ENCODE results near the gene SSC5D. TPM values are rescaled to one million over a fixed set of nuclear protein-coding genes. Genes with fewer than 3 reads are reported as not detected.

SSC5D gene
- total and polyA plus RNA-seq, 4 donors, result 0.08 to 1.0 (median 0.51) TPM

GRCh38 chr19:55464039-55464661, 24.1 kb upstream of the SSC5D start (continued):
- TF ChIP-seq, protein P1, sequence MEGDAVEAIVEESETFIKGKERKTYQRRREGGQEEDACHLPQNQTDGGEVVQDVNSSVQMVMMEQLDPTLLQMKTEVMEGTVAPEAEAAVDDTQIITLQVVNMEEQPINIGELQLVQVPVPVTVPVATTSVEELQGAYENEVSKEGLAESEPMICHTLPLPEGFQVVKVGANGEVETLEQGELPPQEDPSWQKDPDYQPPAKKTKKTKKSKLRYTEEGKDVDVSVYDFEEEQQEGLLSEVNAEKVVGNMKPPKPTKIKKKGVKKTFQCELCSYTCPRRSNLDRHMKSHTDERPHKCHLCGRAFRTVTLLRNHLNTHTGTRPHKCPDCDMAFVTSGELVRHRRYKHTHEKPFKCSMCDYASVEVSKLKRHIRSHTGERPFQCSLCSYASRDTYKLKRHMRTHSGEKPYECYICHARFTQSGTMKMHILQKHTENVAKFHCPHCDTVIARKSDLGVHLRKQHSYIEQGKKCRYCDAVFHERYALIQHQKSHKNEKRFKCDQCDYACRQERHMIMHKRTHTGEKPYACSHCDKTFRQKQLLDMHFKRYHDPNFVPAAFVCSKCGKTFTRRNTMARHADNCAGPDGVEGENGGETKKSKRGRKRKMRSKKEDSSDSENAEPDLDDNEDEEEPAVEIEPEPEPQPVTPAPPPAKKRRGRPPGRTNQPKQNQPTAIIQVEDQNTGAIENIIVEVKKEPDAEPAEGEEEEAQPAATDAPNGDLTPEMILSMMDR (IDR thresholded peaks at IDR 0.05; ENCODE audit: low read depth, low read length, missing input control), result no peak
- TF ChIP-seq, protein P2, sequence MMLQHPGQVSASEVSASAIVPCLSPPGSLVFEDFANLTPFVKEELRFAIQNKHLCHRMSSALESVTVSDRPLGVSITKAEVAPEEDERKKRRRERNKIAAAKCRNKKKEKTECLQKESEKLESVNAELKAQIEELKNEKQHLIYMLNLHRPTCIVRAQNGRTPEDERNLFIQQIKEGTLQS (IDR thresholded peaks at IDR 0.05), result no peak
- no peak for TF ChIP-seq JUND (IDR thresholded peaks at IDR 0.05)

GRCh38 chr19:55464662-55465054, 23.6 kb upstream of the SSC5D start, which contains the start of gene C19orf85:
C19orf85 (minus strand) TSS chr19:55464751; CDS start chr19:55464554, 197 bp downstream.
- Histone ChIP-seq H3K27ac (ENCODE audit: low read depth in 1 of 2, low read length in 2 of 2) (no peak within 1 kb of the TSS), H3K4me1 (ENCODE audit: control insufficient read depth in 4 of 4, insufficient read depth in 4 of 4, low read length in 3 of 4) (peaks cover 11 to 41% (median 31%) of the 10 kb centered on the region in 4 donors), H3K4me3 (ENCODE audit: low read depth in 1 of 3, low read length in 3 of 3) (no peak within 1 kb of the TSS), H3K36me3 (ENCODE audit: control insufficient read depth in 4 of 4, insufficient read depth in 3 of 4, low read depth in 1 of 4, low read length in 3 of 4) (no peaks in the 10 kb centered on the region), H3K9me3 (ENCODE audit: control insufficient read depth in 4 of 4, low read length in 3 of 4) (no peaks in the 10 kb centered on the region), H3K9ac (ENCODE audit: low read depth in 1 of 2, low read length in 2 of 2) (no peak within 1 kb of the TSS), H3K27me3 (ENCODE audit: control insufficient read depth in 4 of 4, insufficient read depth in 4 of 4, low read length in 3 of 4) (no peaks in the 10 kb centered on the region)
- DNase-seq (ENCODE audit: low spot score), result no peak
- TF ChIP-seq, protein P1 (IDR thresholded peaks at IDR 0.05; ENCODE audit: low read depth, low read length, missing input control), result no peak
- TF ChIP-seq GABPA (IDR thresholded peaks at IDR 0.05 in 1 of 2, conservative IDR thresholded peaks at IDR 0.05 in 1 of 2), result no peak
- no peak for TF ChIP-seq ZBTB33 (IDR thresholded peaks at IDR 0.05)
- no peak for TF ChIP-seq SP1 (IDR thresholded peaks at IDR 0.05)
- no peak for TF ChIP-seq YY1 (IDR thresholded peaks at IDR 0.05)
- no peak for TF ChIP-seq FOXA2 (IDR thresholded peaks at IDR 0.05)
- TF ChIP-seq HNF4A (conservative IDR thresholded peaks at IDR 0.05), result no peak
- 85% methylated on average over 14 of the region's 14 CpGs for WGBS

DNA sequence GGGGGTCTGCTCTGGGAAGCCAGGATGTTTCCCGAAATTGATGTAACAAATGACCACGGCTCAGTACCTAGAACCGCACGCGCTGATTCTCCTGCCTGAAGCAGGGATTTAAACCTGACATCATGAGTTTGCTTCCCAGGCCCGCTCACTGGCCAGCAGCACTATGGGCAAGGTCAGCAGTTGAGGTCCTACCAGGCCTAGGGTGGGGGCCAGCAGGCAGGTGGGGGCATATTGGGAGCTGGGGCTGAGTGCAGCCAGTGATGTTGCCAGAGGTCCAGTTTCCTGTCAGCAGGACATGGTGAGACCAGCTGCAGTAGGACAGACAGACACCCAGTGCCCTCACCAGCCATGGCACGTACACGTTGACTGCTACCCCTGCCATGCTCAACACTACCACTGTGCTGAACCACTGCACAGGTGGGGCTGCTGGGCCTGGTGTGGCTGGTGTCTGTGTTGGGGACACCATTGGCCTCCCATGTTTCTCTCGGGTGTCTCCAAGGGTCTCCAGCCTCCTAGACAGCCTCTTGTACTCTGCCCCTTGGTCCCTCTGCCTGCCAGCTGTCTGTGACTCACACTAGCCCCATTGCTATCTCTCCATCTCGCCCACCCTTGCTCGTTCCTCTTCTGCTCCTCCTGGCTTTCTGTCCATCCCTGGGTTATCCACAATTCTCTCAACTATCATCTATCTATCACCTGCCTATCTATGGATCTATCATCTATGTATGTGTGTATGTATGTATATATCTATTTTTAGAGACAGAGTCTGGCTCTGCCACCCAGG, 22.6 kb upstream of the SSC5D start:
- Histone ChIP-seq H3K4me1 (ENCODE audit: control insufficient read depth in 4 of 4, insufficient read depth in 4 of 4, low read length in 3 of 4) (peaks cover 10 to 31% (median 21%) of the 10 kb centered on the region in 4 donors), H3K27ac (ENCODE audit: low read depth in 1 of 2, low read length in 2 of 2) (no peak overlapping the region), H3K27me3 (ENCODE audit: control insufficient read depth in 4 of 4, insufficient read depth in 4 of 4, low read length in 3 of 4) (no peaks in the 10 kb centered on the region), H3K36me3 (ENCODE audit: control insufficient read depth in 4 of 4, insufficient read depth in 3 of 4, low read depth in 1 of 4, low read length in 3 of 4) (no peaks in the 10 kb centered on the region), H3K9me3 (ENCODE audit: control insufficient read depth in 4 of 4, low read length in 3 of 4) (no peaks in the 10 kb centered on the region), H3K9ac (ENCODE audit: low read depth in 1 of 2, low read length in 2 of 2) (no peak overlapping the region), H3K4me3 (ENCODE audit: low read depth in 1 of 3, low read length in 3 of 3) (no peak overlapping the region)
- 92% methylated on average over 11 of the region's 11 CpGs for WGBS
- no peak for DNase-seq (ENCODE audit: low spot score)
- no peak for TF ChIP-seq REST (IDR thresholded peaks at IDR 0.05)
- TF ChIP-seq YY1 (IDR thresholded peaks at IDR 0.05), result no peak
- no peak for TF ChIP-seq HNF4A (conservative IDR thresholded peaks at IDR 0.05)
- no peak for TF ChIP-seq NR2F2 (IDR thresholded peaks at IDR 0.05)
- no peak for TF ChIP-seq SP1 (IDR thresholded peaks at IDR 0.05)
- TF ChIP-seq, protein P3, sequence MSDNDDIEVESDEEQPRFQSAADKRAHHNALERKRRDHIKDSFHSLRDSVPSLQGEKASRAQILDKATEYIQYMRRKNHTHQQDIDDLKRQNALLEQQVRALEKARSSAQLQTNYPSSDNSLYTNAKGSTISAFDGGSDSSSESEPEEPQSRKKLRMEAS (IDR thresholded peaks at IDR 0.05), result no peak
- TF ChIP-seq, protein P1 (IDR thresholded peaks at IDR 0.05; ENCODE audit: low read depth, low read length, missing input control), result no peak
- TF ChIP-seq GABPA (IDR thresholded peaks at IDR 0.05 in 1 of 2, conservative IDR thresholded peaks at IDR 0.05 in 1 of 2), result no peak
- TF ChIP-seq RAD21 (IDR thresholded peaks at IDR 0.05), result no peak

All from liver (tissue), 9 donors.